IMR-90 (cell line): ENCODE data around the gene ANKMY1. TPM values are rescaled to one million over a fixed set of nuclear protein-coding genes. Genes with fewer than 3 reads are reported as not detected.

Source experiments
- ATAC-seq: fragments of 200-7000 bp; cut with Tn5 transposase; 2 replicates; pipeline ENCODE4 v1.9.1; 2020; ENCODE audit warnings: low read depth, mild to moderate bottlenecking, moderate library complexity
- BruUV-seq: library from RNA; stranded (reverse); fragments of 400-500 nt; replicated peaks from 2 replicates; lab custom pipeline; 2021; lab: Mats Ljungman, UMichigan
- CTCF ChIA-PET: fragments of 300-600 bp; formaldehyde crosslinking; extraction: SDS; loops from one replicate; lab custom pipeline; 2021; ENCODE audit warnings: antibody characterized with exemption; lab: Yijun Ruan, JAX
- POLR2A ChIA-PET: fragments of 300-600 bp; sonication (Branson Sonifier 250); formaldehyde crosslinking; loops from one replicate; lab custom pipeline; 2022; ENCODE audit warnings: antibody characterized with exemption; ENCODE audit not compliant: unreplicated experiment; lab: Charles Lee
- DNase-seq: peaks from one replicate; pipeline ENCODE4 v3.0.0; 2013
- H2AFZ ChIP-seq: replicated peaks from 2 replicates; pipeline ENCODE3; 2013; ENCODE audit warnings: low read length, mild to moderate bottlenecking; ENCODE audit not compliant: poor library complexity
- H2AK5ac ChIP-seq: 2 replicates; pipeline ENCODE4 v1.6.1; 2013; ENCODE audit warnings: low read depth, low read length, inconsistent platforms
- H2AK9ac ChIP-seq: replicated peaks from 2 replicates; pipeline ENCODE3; 2013; ENCODE audit warnings: mild to moderate bottlenecking, low read depth, low read length, moderate library complexity; ENCODE audit not compliant: poor library complexity
- H2BK120ac ChIP-seq: 2 replicates; pipeline ENCODE4 v1.6.1; 2013; ENCODE audit warnings: low read depth, low read length, inconsistent platforms
- H2BK15ac ChIP-seq: 3 replicates; pipeline ENCODE4 v1.6.1; 2013; ENCODE audit warnings: low read depth, low read length, inconsistent platforms
- H2BK20ac ChIP-seq: 2 replicates; pipeline ENCODE4 v1.6.1; 2013; ENCODE audit warnings: low read depth, mild to moderate bottlenecking, inconsistent platforms, low read length, moderate library complexity
- H2BK5ac ChIP-seq: 2 replicates; pipeline ENCODE4 v1.6.1; 2013; ENCODE audit warnings: mild to moderate bottlenecking, low read depth, low read length, inconsistent platforms; ENCODE audit not compliant: poor library complexity, severe bottlenecking
- H3K14ac ChIP-seq: replicated peaks from 2 replicates; pipeline ENCODE4 v1.6.1; 2013; ENCODE audit warnings: low read depth, low read length, inconsistent platforms
- H3K18ac ChIP-seq: 2 replicates; pipeline ENCODE4 v1.6.1; 2013; ENCODE audit warnings: low read depth, low read length, control low read depth
- H3K23ac ChIP-seq: 2 replicates; pipeline ENCODE4 v1.6.1; 2013; ENCODE audit warnings: low read depth, low read length, inconsistent platforms
- H3K27ac ChIP-seq: 2 replicates; pipeline ENCODE4 v1.5.1; 2013; ENCODE audit warnings: mild to moderate bottlenecking, control low read depth, low read length; ENCODE audit not compliant: insufficient read depth
- H3K27me3 ChIP-seq: 2 replicates; pipeline ENCODE4 v1.6.1; 2013; ENCODE audit warnings: low read length; ENCODE audit not compliant: control insufficient read depth, insufficient read depth
- H3K36me3 ChIP-seq: 2 replicates; pipeline ENCODE4 v1.6.1; 2013; ENCODE audit warnings: low read length, mixed read lengths; ENCODE audit not compliant: control insufficient read depth, insufficient read depth
- H3K4ac ChIP-seq: 2 replicates; pipeline ENCODE4 v1.6.1; 2013; ENCODE audit warnings: low read depth, low read length, inconsistent platforms
- H3K4me1 ChIP-seq: 2 replicates; pipeline ENCODE4 v1.6.1; 2013; ENCODE audit warnings: low read length, mixed read lengths; ENCODE audit not compliant: control insufficient read depth, insufficient read depth
- H3K4me2 ChIP-seq: 2 replicates; pipeline ENCODE4 v1.6.1; 2013; ENCODE audit warnings: low read depth, mild to moderate bottlenecking, control low read depth, low read length, moderate library complexity
- H3K4me3 ChIP-seq: 2 replicates; pipeline ENCODE4 v1.5.1; 2013; ENCODE audit warnings: low read depth, mild to moderate bottlenecking, control low read depth, low read length, moderate library complexity; ENCODE audit not compliant: insufficient read depth
- H3K56ac ChIP-seq: 2 replicates; pipeline ENCODE4 v1.6.1; 2013; ENCODE audit warnings: low read length, inconsistent platforms; ENCODE audit not compliant: insufficient read depth; ENCODE audit errors: extremely low read depth
- H3K79me1 ChIP-seq, 2 experiments: 2 replicates each; pipeline ENCODE4 v1.6.1; 2013; ENCODE audit warnings: low read length in 2 of 2, inconsistent platforms in 1 of 2, low read depth in 1 of 2
- H3K9ac ChIP-seq: 2 replicates; pipeline ENCODE4 v1.6.1; 2013; ENCODE audit warnings: low read depth, low read length, control low read depth
- H3K9me1 ChIP-seq: 2 replicates; pipeline ENCODE4 v1.6.1; 2013; ENCODE audit warnings: low read length, inconsistent platforms; ENCODE audit not compliant: insufficient read depth
- H3K9me3 ChIP-seq: 2 replicates; pipeline ENCODE4 v1.6.1; 2013; ENCODE audit warnings: low read length; ENCODE audit not compliant: control insufficient read depth, insufficient read depth
- H4K20me1 ChIP-seq: 2 replicates; pipeline ENCODE4 v1.6.1; 2013; ENCODE audit warnings: low read length, inconsistent platforms; ENCODE audit not compliant: insufficient read depth
- H4K5ac ChIP-seq: 2 replicates; pipeline ENCODE4 v1.6.1; 2013; ENCODE audit warnings: mild to moderate bottlenecking, low read depth, low read length, control low read depth
- H4K8ac ChIP-seq, 2 experiments: 2 replicates each; pipeline ENCODE4 v1.6.1; 2013; ENCODE audit warnings: low read depth in 2 of 2, low read length in 2 of 2, control low read depth in 1 of 2, inconsistent platforms in 1 of 2
- H4K91ac ChIP-seq: 2 replicates; pipeline ENCODE4 v1.6.1; 2013; ENCODE audit warnings: low read depth, low read length, inconsistent platforms; ENCODE audit not compliant: insufficient read depth
- CEBPB ChIP-seq: IDR thresholded peaks from 2 replicates; pipeline ENCODE4 v1.6.1; 2012; ENCODE audit warnings: low read depth, low read length, improper control_type of control experiment
- CHD1 ChIP-seq: IDR thresholded peaks from 2 replicates; pipeline ENCODE4 v1.6.1; 2012; ENCODE audit warnings: low read depth, low read length, improper control_type of control experiment
- CTCF ChIP-seq: conservative IDR thresholded peaks from 2 replicates; pipeline ENCODE4 v1.5.1; 2012; ENCODE audit warnings: mild to moderate bottlenecking, low read depth, low read length, improper control_type of control experiment
- FOS ChIP-seq: fragments of 150-350 bp; IDR thresholded peaks from 2 replicates; pipeline ENCODE4 v1.6.1; 2016; ENCODE audit warnings: low read depth, low read length
- MAFK ChIP-seq: IDR thresholded peaks from 2 replicates; pipeline ENCODE4 v1.6.1; 2012; ENCODE audit warnings: low read depth, low read length, improper control_type of control experiment
- MAZ ChIP-seq: IDR thresholded peaks from 2 replicates; pipeline ENCODE4 v1.6.1; 2012; ENCODE audit warnings: low read depth, mild to moderate bottlenecking, low read length, improper control_type of control experiment, moderate library complexity, borderline replicate concordance
- MXI1 ChIP-seq: IDR thresholded peaks from 2 replicates; pipeline ENCODE4 v1.6.1; 2012; ENCODE audit warnings: low read depth, mild to moderate bottlenecking, low read length, moderate library complexity, borderline replicate concordance
- NFE2L2 ChIP-seq: fragments of 150-350 bp; IDR thresholded peaks from 2 replicates; pipeline ENCODE4 v1.6.1; 2016; ENCODE audit warnings: low read depth, mild to moderate bottlenecking, low read length
- POLR2A ChIP-seq: IDR thresholded peaks from 2 replicates; pipeline ENCODE4 v1.6.1; 2012; ENCODE audit warnings: mild to moderate bottlenecking, low read depth, low read length
- RAD21 ChIP-seq: IDR thresholded peaks from 2 replicates; pipeline ENCODE4 v1.6.1; 2012; ENCODE audit warnings: low read length, improper control_type of control experiment
- RCOR1 ChIP-seq: IDR thresholded peaks from 2 replicates; pipeline ENCODE4 v1.6.1; 2012; ENCODE audit warnings: mild to moderate bottlenecking, low read length, improper control_type of control experiment; ENCODE audit not compliant: insufficient replicate concordance
- RFX5 ChIP-seq: IDR thresholded peaks from 2 replicates; pipeline ENCODE4 v1.8.0; 2012; ENCODE audit warnings: low read depth, mild to moderate bottlenecking, low read length, moderate library complexity
- SMC3 ChIP-seq: fragments of 150-350 bp; IDR thresholded peaks from 2 replicates; pipeline ENCODE4 v1.6.1; 2016; ENCODE audit warnings: low read depth, mild to moderate bottlenecking, antibody characterized with exemption, low read length, moderate library complexity
- WGBS, 2 experiments: methylation state at CpG; one replicate each; pipeline versions ENCODE4 v1.1.5 to v1.1.7; 2013; ENCODE audit warnings: missing lambda C conversion rate in 2 of 2; ENCODE audit not compliant: insufficient read length in 1 of 2; ENCODE audit errors: extremely low coverage in 2 of 2; 5-methylcytosine and 5-hydroxymethylcytosine counted together
- dilution Hi-C: fragments of 300-500 bp; cut with HindIII; formaldehyde crosslinking; loops from one replicate; pipeline ENCODE4 v1.14.3; 2018; ENCODE audit warnings: low sequenced_read_pairs; ENCODE audit not compliant: unreplicated experiment
- in situ Hi-C: fragments of 300-500 bp; cut with MboI; formaldehyde crosslinking; loops from 3 replicates; pipeline ENCODE4 v1.14.3; 2019; ENCODE audit warnings: low sequenced_read_pairs, inconsistent platforms, mixed read lengths
- intact Hi-C: fragments of 100-400 bp; cut with micrococcal nuclease; formaldehyde crosslinking; loops from 2 replicates; pipeline ENCODE4 v1.10.0; 2022
- polyA plus RNA-seq, 3 experiments: library from polyadenylated mRNA; depleted of rRNA; stranded (reverse); fragments of >200 nt; gene quantifications; 2 replicates each; pipeline ENCODE4 v1.2.3, GENCODE V29; 2012; ENCODE audit warnings: low replicate concordance in 1 of 3
- total RNA-seq: library from RNA; depleted of rRNA; stranded (reverse); fragments of >200 nt; gene quantifications from 2 replicates; pipeline ENCODE4 v1.2.3, GENCODE V29; 2012
- TF ChIP-seq, protein P1 (sequence below): fragments of 150-350 bp; IDR thresholded peaks from 2 replicates; pipeline ENCODE4 v1.6.1; 2016; ENCODE audit warnings: low read depth, mild to moderate bottlenecking, low read length, moderate library complexity, borderline replicate concordance

Gene ANKMY1
- total and polyA plus RNA-seq, 2 of the 4 experiments (the other 2 are of a cell fraction): 2.9 to 5.5 TPM

GRCh38 chr2:240505910-240506309 is 51.9 kb downstream of the ANKMY1 start:
- DNase-seq (no peak), ATAC-seq (no peak)
- BruUV-seq: no TSS peak
- Histone ChIP-seq H2AK9ac (no peak overlapping the region), H3K14ac (no peak overlapping the region), H3K9me3 (no peaks in the 10 kb centered on the region), H4K8ac (no peak overlapping the region), H3K18ac (no peak overlapping the region), H4K91ac (no peak overlapping the region), H3K56ac (no peak overlapping the region), H3K23ac (no peak overlapping the region), H3K27ac (no peak overlapping the region), H2AK5ac (no peak overlapping the region), H3K4me3 (no peak overlapping the region), H4K5ac (no peak overlapping the region), H3K9me1 (peaks cover 6% of the 10 kb centered on the region; the same call in 1 of the 2 replicates), H4K20me1 (no peaks in the 10 kb centered on the region; the same call in 1 of the 2 replicates), H3K27me3 (no peaks in the 10 kb centered on the region), H2AFZ (no peak overlapping the region), H3K4me2 (no peak overlapping the region), H3K9ac (no peak overlapping the region), H2BK15ac (no peak overlapping the region), H2BK120ac (no peak overlapping the region), H3K79me1 (no peaks in the 10 kb centered on the region), H3K4ac (no peak overlapping the region), H3K4me1 (no peaks in the 10 kb centered on the region), H2BK20ac (no peak overlapping the region), H2BK5ac (no peak overlapping the region), H3K36me3 (no peaks in the 10 kb centered on the region)
- intact Hi-C loops: no loop called here
- ChIA-PET POLR2A (no interaction called here), CTCF (no interaction called here)
- WGBS, 2 experiments: 100% methylated on average over 3 of the region's 14 CpGs; no CpG with 5 or more reads in 1 of the 2 experiments
- in situ Hi-C loops: loop anchor here (10.0 kb wide), 1 partner anchor 339 kb away; no protein-coding TSS in a partner anchor
- TF ChIP-seq MXI1 (no peak), POLR2A (no peak), NFE2L2 (no peak), CTCF (no peak), MAFK (no peak), RCOR1 (no peak), CEBPB (no peak), SMC3 (no peak), MAZ (no peak), CHD1 (no peak), FOS (no peak), RAD21 (no peak), RFX5 (no peak)
- TF ChIP-seq, protein P1, sequence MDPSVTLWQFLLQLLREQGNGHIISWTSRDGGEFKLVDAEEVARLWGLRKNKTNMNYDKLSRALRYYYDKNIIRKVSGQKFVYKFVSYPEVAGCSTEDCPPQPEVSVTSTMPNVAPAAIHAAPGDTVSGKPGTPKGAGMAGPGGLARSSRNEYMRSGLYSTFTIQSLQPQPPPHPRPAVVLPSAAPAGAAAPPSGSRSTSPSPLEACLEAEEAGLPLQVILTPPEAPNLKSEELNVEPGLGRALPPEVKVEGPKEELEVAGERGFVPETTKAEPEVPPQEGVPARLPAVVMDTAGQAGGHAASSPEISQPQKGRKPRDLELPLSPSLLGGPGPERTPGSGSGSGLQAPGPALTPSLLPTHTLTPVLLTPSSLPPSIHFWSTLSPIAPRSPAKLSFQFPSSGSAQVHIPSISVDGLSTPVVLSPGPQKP: no peak
- dilution Hi-C loops: no loop called here
